Measurements from ENCODE around the gene ACTA2.

DNA sequence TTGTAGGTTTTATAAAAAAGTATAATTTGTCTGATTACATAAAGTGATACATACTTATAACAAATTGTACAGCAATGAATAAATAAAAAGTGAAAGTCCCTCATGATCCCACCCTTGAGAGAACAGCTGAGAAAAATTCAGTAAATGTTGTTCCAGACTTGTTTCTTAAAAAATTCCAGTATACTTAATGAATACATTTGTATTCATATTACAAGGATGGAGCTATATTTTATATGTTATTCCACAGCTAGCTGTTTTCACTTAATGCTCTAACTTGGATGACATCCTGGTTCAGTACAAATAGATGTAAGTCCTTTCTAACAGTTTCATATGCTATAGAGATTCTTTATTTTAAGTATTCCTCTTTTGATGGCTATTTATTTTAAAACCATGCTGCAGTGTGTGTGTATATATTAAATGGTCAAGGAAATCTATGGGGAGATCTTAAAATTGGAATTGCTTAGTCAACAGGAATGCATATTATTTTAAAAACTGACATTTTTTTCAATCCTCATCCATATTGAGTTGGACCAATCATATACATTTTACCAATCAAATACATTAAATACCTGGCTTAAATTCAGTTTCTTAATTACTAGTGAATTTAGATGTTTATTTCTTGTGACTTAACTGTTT is 63.6 kb downstream of the ACTA2 start:
- TF ChIP-seq, protein P1, sequence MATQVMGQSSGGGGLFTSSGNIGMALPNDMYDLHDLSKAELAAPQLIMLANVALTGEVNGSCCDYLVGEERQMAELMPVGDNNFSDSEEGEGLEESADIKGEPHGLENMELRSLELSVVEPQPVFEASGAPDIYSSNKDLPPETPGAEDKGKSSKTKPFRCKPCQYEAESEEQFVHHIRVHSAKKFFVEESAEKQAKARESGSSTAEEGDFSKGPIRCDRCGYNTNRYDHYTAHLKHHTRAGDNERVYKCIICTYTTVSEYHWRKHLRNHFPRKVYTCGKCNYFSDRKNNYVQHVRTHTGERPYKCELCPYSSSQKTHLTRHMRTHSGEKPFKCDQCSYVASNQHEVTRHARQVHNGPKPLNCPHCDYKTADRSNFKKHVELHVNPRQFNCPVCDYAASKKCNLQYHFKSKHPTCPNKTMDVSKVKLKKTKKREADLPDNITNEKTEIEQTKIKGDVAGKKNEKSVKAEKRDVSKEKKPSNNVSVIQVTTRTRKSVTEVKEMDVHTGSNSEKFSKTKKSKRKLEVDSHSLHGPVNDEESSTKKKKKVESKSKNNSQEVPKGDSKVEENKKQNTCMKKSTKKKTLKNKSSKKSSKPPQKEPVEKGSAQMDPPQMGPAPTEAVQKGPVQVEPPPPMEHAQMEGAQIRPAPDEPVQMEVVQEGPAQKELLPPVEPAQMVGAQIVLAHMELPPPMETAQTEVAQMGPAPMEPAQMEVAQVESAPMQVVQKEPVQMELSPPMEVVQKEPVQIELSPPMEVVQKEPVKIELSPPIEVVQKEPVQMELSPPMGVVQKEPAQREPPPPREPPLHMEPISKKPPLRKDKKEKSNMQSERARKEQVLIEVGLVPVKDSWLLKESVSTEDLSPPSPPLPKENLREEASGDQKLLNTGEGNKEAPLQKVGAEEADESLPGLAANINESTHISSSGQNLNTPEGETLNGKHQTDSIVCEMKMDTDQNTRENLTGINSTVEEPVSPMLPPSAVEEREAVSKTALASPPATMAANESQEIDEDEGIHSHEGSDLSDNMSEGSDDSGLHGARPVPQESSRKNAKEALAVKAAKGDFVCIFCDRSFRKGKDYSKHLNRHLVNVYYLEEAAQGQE (IDR thresholded peaks at IDR 0.05): no peak
- TF ChIP-seq, protein P2, sequence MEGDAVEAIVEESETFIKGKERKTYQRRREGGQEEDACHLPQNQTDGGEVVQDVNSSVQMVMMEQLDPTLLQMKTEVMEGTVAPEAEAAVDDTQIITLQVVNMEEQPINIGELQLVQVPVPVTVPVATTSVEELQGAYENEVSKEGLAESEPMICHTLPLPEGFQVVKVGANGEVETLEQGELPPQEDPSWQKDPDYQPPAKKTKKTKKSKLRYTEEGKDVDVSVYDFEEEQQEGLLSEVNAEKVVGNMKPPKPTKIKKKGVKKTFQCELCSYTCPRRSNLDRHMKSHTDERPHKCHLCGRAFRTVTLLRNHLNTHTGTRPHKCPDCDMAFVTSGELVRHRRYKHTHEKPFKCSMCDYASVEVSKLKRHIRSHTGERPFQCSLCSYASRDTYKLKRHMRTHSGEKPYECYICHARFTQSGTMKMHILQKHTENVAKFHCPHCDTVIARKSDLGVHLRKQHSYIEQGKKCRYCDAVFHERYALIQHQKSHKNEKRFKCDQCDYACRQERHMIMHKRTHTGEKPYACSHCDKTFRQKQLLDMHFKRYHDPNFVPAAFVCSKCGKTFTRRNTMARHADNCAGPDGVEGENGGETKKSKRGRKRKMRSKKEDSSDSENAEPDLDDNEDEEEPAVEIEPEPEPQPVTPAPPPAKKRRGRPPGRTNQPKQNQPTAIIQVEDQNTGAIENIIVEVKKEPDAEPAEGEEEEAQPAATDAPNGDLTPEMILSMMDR (IDR thresholded peaks at IDR 0.05; ENCODE audit: low read depth, low read length, missing input control): no peak
- no peak for TF ChIP-seq ATF3 (IDR thresholded peaks at IDR 0.05)
- TF ChIP-seq YY1 (IDR thresholded peaks at IDR 0.05): no peak
- TF ChIP-seq RAD21 (IDR thresholded peaks at IDR 0.05): no peak
- TF ChIP-seq, protein P3, sequence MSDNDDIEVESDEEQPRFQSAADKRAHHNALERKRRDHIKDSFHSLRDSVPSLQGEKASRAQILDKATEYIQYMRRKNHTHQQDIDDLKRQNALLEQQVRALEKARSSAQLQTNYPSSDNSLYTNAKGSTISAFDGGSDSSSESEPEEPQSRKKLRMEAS (IDR thresholded peaks at IDR 0.05): no peak
- no peak for TF ChIP-seq HNF4G (IDR thresholded peaks at IDR 0.05)
- TF ChIP-seq JUND (IDR thresholded peaks at IDR 0.05): no peak
- no peak for TF ChIP-seq NR2F2 (IDR thresholded peaks at IDR 0.05)
